HG03280 (cell line): ENCODE measurements around the gene IP6K3.

ENCODE experiments used
- ATAC-seq: cut with Tn5 transposase; IDR thresholded peaks from one replicate; pipeline ENCODE4 v1.9.1; 2021; ENCODE audit warnings: mild to moderate bottlenecking, moderate library complexity; ENCODE audit not compliant: unreplicated experiment

Gene IP6K3

GRCh38 chr6:33744001-33744848 lies 2.5 kb downstream of the IP6K3 start:
- no peak for ATAC-seq

DNA sequence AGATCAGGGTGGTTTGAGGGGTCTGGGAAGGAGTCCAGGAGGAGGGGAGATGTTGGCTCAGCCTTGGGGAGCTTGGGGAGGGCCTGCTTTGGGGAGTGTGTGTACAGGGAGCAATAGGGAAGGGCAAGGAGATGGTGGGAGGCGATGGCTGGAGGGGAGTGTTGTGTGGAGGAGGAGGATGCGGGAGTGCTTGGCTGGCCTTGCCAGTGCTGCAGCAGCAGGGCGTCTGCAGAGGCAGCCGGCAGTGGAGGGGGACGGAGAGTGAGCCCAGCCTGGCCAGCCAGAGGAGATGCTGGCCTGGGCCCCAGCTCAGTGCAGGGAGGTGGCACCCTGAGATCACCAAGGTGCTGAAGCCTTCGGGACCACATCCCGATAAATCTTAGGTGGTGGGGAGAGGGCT lies 3.9 kb downstream of the IP6K3 start:
- no peak for ATAC-seq

DNA sequence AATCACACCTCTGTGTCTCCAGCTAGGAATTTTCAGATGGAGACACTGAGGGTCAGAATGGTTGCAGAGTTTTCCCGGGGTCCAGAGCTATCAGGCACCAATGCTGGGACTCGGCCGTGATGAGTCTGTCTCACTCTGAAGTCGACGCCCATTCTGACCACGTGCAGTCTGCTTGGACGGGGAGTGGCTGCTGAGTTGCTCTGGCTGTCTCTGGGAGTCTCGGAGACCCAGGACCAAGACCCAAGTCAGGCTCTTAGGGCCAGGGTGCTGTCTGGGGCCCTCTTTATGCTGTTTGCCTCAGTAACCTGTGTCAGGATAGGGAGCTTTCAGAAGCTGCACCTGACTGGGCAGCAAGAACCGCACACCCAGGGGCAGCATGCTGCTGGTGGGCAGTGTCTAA lies 4.6 kb downstream of the IP6K3 start:
- ATAC-seq, result no peak

- no peak for ATAC-seq
Measured at GRCh38 chr6:33740794-33741193, 5.9 kb downstream of the IP6K3 start.

DNA sequence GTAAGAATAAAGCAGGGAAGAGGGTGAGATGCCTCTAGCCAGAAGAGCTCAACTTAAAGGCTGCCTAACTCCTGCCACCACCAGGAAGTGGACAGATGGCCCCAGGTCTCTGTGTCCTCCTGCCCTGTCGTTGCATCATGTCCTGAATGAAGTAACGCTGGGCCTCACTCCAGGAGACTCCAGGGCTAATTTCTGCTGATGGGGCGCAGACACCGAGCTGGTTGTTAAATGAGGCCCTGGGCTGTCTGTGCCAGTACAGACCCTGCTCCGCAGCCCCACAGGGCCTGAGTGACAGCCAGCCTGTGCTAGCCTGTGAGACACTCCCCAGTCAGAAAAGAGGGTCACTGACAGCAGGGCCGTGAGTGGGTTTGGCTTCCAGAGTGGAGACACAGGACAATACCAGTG lies 6.5 kb downstream of the IP6K3 start:
- ATAC-seq, result no peak

- no peak for ATAC-seq
Measured at GRCh38 chr6:33739571-33739970, 7.1 kb downstream of the IP6K3 start.

- no peak for ATAC-seq
Measured at GRCh38 chr6:33738879-33739278, 7.8 kb downstream of the IP6K3 start.

DNA sequence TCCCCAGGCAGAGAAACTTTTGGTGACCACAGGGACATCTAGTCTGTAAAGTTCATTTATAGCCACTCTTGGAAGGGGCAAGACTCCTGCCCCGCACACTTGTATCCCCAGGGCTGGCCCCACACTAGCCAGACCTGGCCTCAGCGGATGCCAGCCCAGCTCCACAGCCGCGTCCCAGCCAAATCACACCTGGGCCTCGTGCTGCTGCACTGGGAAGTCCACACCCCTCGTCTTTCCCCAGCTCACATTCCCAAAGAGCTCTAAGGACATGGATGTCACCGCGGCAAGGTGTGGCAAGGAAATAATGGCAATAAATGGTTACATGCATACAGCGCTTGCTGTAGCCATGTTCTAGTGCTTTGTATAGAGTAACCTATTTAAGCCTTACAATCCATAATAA lies 8.6 kb downstream of the IP6K3 start:
- no peak for ATAC-seq

DNA sequence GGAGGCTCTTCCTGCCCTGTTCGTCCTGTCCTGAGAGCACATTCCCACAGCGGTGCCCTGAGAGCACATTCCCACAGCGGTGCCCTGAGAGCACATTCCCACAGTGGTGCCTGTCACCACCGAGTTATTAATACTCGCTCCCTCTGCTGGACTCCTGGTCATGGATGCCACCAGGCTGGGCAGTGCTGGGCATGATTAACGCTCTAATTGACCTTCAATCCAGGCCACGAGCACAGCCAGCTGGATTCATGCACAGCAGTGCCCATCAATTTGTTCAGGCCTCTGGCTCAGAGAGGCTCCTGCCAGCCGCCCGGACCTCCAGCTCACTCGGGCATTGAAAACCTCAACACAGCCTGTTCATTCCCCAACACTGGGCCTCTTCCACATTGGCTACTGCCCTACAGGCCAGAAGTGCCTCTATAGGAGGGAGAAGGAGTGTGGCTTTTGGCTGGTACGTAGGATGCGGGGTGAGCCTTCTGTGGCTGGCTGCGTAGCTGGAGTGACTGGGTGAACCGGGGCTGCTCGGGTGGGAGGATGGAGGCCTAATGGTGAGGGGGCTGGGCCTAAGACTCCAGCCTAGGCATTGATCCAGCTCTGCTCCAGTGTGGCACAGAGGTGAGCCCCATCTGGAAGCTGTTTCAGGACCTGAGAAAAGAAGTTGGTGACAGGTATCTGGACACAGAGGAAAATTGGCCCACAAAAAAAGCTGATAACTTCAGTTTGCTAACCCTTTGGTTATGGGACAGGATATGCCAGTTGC lies 9.3 kb downstream of the IP6K3 start:
- ATAC-seq, result no peak

DNA sequence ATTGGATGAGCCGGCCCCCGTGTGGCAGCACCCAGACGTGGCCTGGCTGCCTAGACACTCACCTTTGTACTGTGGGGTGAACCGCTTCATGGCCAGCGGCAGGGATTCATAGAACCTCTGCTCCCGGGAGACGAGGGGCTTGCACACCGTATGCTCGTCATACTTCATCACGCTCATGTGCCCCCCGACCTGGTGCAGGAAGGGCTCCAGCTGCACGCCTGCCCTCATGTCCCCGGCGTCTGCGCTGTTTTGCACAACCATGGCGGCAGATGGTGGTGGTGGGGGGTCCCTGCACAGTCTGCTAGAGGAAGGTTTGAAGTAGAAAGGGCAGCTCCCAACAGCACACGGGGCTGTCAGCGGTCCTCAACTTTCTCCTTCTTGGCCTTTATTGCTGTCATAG lies 11.5 kb downstream of the IP6K3 start:
- no peak for ATAC-seq

GRCh38 chr6:33733709-33734007 lies 13.0 kb downstream of the IP6K3 start:
- no peak for ATAC-seq

- no peak for ATAC-seq
Measured at GRCh38 chr6:33732817-33733708, 13.6 kb downstream of the IP6K3 start.

- ATAC-seq, result no peak
Measured at GRCh38 chr6:33732385-33732784, 14.3 kb downstream of the IP6K3 start.

- no peak for ATAC-seq
Measured at GRCh38 chr6:33731751-33732282, 14.9 kb downstream of the IP6K3 start.

GRCh38 chr6:33731035-33731434 lies 15.7 kb downstream of the IP6K3 start:
- no peak for ATAC-seq

DNA sequence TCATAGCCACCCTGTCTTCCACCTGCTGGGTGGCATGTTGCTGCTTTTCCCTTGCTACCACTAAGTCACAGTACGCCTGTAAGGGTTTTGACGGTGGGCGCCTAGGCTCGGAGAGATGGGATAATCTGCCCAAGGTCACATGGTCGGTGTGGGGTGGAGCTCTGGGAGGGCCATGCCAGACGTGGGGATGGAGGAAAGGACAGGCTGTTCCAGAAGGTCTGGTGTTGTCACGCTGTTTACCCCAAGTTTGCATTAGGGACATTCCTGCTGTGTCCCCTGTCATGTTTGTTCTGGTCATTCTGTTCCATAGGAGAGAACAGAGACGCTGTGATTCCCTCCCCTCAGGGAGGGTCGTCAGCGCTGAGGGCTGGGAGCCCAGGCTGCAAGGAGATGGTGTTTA lies 16.1 kb downstream of the IP6K3 start:
- ATAC-seq, result no peak

DNA sequence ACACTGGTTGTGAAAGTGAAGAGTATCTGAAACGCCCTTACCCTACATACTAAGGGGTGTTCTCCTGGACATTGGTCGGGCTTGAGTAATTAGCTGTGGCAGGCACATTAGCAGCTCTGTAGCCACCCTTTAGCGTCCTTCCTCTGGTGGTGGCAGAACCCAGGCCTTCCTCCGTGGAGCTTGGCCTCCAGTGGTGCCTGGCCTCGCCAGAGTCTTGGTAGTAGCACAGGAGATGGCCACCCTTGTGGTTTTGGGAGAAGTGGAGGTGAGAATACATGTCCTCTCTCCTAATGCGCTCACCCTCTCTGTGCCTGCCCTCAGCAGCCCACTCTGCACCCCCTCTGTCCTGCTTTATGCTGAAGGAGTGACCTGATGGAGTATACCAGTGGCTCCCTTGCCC lies 17.6 kb downstream of the IP6K3 start:
- ATAC-seq, result no peak

GRCh38 chr6:33728438-33728837 lies 18.3 kb downstream of the IP6K3 start:
- no peak for ATAC-seq

- no peak for ATAC-seq
Measured at GRCh38 chr6:33727932-33728331, 18.8 kb downstream of the IP6K3 start.

DNA sequence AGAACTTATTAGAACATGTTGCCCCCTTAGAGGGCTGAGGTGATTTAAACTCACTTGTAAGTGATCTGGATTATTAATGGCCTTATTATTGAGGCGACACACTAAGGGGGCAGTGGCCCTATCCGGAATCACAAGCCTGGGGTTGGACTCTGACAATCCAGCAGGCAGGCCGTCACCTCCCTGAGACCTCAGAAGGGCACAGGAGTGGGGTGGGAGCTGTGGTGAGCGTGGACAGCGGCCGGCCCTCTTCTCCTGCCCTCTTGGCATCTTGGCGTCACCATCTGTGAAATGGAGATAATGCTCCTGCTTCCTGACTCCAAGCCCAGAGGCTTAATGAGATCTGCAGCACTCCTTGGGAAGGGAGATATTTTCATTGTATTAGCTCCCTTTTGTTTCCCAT lies 19.6 kb downstream of the IP6K3 start:
- ATAC-seq, result no peak

GRCh38 chr6:33726696-33727095 lies 20.0 kb downstream of the IP6K3 start:
- ATAC-seq, result no peak
